ENCODE data around the gene NUP133.

DNA sequence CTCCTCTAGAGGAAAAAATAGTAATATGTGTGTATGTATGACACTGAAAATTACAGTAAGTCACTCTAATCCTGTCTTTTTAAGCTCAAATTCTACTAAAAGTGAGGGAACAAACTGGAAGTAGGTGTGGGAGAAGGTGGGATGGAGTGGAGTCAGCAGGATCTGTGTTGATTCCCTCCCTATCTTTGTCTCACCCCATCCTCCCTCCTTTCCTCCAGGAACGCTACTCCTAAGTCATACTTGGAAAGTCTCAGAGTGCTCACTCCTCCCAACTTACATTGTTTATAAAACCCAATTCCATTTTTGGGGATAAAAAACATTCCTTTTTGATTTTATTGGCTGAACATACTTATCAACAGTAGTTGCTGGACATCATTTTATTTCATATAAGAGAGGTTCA lies 14.9 kb upstream of the NUP133 start:
- TF ChIP-seq, protein P1, sequence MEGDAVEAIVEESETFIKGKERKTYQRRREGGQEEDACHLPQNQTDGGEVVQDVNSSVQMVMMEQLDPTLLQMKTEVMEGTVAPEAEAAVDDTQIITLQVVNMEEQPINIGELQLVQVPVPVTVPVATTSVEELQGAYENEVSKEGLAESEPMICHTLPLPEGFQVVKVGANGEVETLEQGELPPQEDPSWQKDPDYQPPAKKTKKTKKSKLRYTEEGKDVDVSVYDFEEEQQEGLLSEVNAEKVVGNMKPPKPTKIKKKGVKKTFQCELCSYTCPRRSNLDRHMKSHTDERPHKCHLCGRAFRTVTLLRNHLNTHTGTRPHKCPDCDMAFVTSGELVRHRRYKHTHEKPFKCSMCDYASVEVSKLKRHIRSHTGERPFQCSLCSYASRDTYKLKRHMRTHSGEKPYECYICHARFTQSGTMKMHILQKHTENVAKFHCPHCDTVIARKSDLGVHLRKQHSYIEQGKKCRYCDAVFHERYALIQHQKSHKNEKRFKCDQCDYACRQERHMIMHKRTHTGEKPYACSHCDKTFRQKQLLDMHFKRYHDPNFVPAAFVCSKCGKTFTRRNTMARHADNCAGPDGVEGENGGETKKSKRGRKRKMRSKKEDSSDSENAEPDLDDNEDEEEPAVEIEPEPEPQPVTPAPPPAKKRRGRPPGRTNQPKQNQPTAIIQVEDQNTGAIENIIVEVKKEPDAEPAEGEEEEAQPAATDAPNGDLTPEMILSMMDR (IDR thresholded peaks at IDR 0.05), result no peak
- no peak for TF ChIP-seq POLR2A (IDR thresholded peaks at IDR 0.05)
